GM10248 (cell line): ENCODE data around the gene SGCA.

Experiments
- CTCF ChIA-PET: fragments of 300-600 bp; sonication (Branson Sonifier 250); formaldehyde crosslinking; extraction: SDS; loops from one replicate; lab custom pipeline; 2021; ENCODE audit warnings: antibody characterized with exemption; lab: Yijun Ruan, JAX
- POLR2A ChIA-PET: fragments of 350-650 bp; sonication (Branson Sonifier 250); formaldehyde crosslinking; extraction: SDS; loops from one replicate; lab custom pipeline; 2020; ENCODE audit warnings: antibody characterized with exemption; lab: Yijun Ruan, JAX
- DNase-seq: peaks from one replicate; pipeline ENCODE4 v3.0.0; 2012; ENCODE audit errors: extremely low spot score
- CTCF ChIP-seq: IDR thresholded peaks from 2 replicates; pipeline ENCODE4 v1.5.1; 2012; ENCODE audit warnings: mild to moderate bottlenecking, low read depth; ENCODE audit errors: extremely low read depth, missing control alignments, control extremely low read depth

The SGCA gene

GRCh38 chr17:50182783-50183420 lies 17.1 kb downstream of the SGCA start:
- CTCF ChIA-PET, result interaction anchor here (1.7 to 3.6 kb wide), 3 partner anchors 13 to 18 kb away, joined by 3 to 21 read pairs (median 9); no protein-coding TSS in a partner anchor
- TF ChIP-seq CTCF, result no peak
- DNase-seq, result no peak
- POLR2A ChIA-PET, result no interaction called here

DNA sequence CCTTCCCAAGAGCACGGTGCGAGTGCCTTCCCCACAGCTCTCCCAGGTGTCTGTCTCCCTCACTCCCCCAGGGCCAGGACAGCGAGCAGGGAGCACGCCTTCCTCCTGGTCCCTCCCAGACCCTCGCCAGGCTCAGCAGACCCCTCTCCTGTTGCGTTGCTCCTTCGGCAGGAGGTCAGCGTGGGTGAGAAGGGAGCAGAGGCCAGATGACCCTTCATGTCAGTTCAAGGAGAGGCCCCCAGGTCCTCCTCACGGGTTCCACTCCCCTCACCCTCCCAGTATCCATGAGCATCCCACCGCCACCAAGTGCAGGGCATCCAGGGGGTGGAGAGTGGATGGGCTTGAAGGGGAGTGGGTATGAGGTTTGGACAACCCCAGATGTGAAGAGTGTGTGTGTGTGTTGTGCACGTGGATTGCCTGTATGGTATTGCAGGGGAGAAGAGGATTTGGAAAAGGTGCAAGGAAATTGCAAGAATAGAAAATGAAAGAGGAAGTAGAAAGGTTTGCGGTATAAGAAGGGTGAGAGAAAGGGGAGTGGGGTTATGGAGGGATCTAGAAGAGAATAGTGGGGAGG lies 17.7 kb downstream of the SGCA start:
- TF ChIP-seq CTCF, result no peak
- ChIA-PET CTCF (interaction anchor here (1.7 to 3.6 kb wide), 2 partner anchors 13 to 14 kb away, joined by 3 to 21 read pairs; no protein-coding TSS in a partner anchor), POLR2A (no interaction called here)
- DNase-seq, result peak; percentile 50

- TF ChIP-seq CTCF, result no peak
- CTCF ChIA-PET, result interaction anchor here (2.3 kb wide), 1 partner anchor 15 kb away, joined by 8 read pairs; no protein-coding TSS in a partner anchor
- DNase-seq, result no peak
- POLR2A ChIA-PET, result no interaction called here
These were observed 18.3 kb downstream of the SGCA start for GRCh38 chr17:50184064-50184463.

DNA sequence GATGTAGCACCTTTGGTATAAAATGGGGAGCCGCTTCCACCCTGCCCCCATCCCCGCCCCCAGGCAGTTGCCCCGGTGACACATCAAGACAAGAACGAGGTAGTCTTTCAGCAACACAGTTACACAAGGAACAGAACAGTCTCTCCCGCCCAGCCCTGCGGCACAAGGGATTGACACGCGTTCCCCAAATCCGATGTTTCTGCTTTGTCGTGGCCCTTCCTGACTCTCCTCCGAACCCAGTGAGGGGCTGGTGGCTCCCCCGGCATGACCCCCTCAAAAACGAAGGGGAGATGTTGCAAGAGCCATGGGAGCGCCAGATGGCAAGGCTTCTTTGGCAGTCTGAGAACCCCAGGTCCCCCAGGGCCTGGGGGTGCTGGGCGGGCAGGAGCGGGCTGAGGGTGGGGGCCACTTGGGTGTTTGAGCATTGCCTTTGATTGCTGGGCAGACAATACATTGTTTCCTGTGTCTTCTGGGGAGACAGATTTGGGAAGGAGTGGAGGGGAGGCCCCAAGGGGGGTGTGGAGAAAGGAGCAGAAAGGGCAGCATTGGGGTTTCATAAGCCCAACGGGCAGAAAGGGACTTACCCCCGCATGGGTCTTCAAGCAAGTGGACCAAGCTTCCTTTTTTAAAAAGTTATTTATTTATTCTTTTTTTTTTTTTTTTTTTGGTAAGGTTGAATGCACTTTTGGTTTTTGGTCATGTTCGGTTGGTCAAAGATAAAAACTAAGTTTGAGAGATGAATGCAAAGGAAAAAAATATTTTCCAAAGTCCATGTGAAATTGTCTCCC lies 19.0 kb downstream of the SGCA start:
- no peak for TF ChIP-seq CTCF
- POLR2A ChIA-PET, result no interaction called here
- CTCF ChIA-PET, result interaction anchor here (2.3 to 3.7 kb wide), 2 partner anchors 15 to 16 kb away, joined by 8 to 22 read pairs; partner anchors contain the start of gene COL1A1
- DNase-seq, result peak; percentile 51

DNA sequence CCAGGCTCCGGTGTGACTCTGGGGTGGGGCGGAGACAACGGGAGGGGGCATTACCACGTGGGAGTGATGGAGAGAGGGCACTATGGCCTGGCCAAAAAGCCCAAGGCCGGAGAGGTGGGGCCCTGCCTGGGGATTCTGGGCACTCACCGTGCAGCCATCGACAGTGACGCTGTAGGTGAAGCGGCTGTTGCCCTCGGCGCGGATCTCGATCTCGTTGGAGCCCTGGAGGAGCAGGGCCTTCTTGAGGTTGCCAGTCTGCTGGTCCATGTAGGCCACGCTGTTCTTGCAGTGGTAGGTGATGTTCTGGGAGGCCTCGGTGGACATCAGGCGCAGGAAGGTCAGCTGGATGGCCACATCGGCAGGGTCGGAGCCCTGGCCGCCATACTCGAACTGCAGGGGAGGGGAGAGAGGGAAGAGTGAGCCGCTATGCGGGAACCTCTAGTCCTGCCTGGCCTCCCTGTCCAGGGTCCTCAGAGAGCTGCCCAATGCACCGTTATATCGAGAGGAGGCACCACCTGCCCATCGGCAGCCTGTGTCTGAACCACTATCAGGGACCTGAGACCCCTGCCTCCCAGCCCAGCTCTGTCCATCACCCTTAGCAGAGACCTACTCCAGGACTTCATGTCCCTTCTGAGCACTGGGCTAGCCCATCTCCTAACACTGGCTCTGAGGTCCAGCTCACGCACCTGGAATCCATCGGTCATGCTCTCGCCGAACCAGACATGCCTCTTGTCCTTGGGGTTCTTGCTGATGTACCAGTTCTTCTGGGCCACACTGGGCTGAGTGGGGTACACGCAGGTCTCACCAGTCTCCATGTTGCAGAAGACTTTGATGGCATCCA lies 20.0 kb downstream of the SGCA start:
- ChIA-PET CTCF (interaction anchor here (1.5 to 3.7 kb wide), 3 partner anchors 15 to 68 kb away, joined by 3 to 22 read pairs (median 8); partner anchors contain the start of gene COL1A1), POLR2A (no interaction called here)
- DNase-seq, result no peak
- no peak for TF ChIP-seq CTCF
